Measurements from ENCODE around the gene KIF25.

Gene KIF25

GRCh38 chr6:168049277-168049676, 51.8 kb downstream of the KIF25 start:
- H3K4me3 ChIP-seq (replicated peaks; ENCODE audit: low read depth, low read length) = no peak overlapping the region
- no peak for TF ChIP-seq CTCF (IDR thresholded peaks at IDR 0.05; ENCODE audit: low read depth, low read length, missing control alignments)
- no peak for DNase-seq (ENCODE audit: extremely low read depth, low read depth)

- DNase-seq (ENCODE audit: extremely low read depth, low read depth) = no peak
- no peak for TF ChIP-seq CTCF (IDR thresholded peaks at IDR 0.05; ENCODE audit: low read depth, low read length, missing control alignments)
- no peak overlapping the region for H3K4me3 ChIP-seq (replicated peaks; ENCODE audit: low read depth, low read length)
Measured at GRCh38 chr6:168049706-168050224, 52.3 kb downstream of the KIF25 start.

- no peak overlapping the region for H3K4me3 ChIP-seq (replicated peaks; ENCODE audit: low read depth, low read length)
- no peak for TF ChIP-seq CTCF (IDR thresholded peaks at IDR 0.05; ENCODE audit: low read depth, low read length, missing control alignments)
- no peak for DNase-seq (ENCODE audit: extremely low read depth, low read depth)
Measured at GRCh38 chr6:168050225-168050880, 52.9 kb downstream of the KIF25 start.

- no peak for DNase-seq (ENCODE audit: extremely low read depth, low read depth)
- peak; percentile 36 for TF ChIP-seq CTCF (IDR thresholded peaks at IDR 0.05; ENCODE audit: low read depth, low read length, missing control alignments)
- no peak overlapping the region for H3K4me3 ChIP-seq (replicated peaks; ENCODE audit: low read depth, low read length)
Measured at GRCh38 chr6:168050881-168051586, 53.6 kb downstream of the KIF25 start.

- no peak for TF ChIP-seq CTCF (IDR thresholded peaks at IDR 0.05; ENCODE audit: low read depth, low read length, missing control alignments)
- no peak overlapping the region for H3K4me3 ChIP-seq (replicated peaks; ENCODE audit: low read depth, low read length)
- no peak for DNase-seq (ENCODE audit: extremely low read depth, low read depth)
Measured at GRCh38 chr6:168051648-168052047, 54.2 kb downstream of the KIF25 start.

GRCh38 chr6:168052291-168052891, 54.9 kb downstream of the KIF25 start:
- no peak overlapping the region for H3K4me3 ChIP-seq (replicated peaks; ENCODE audit: low read depth, low read length)
- no peak for DNase-seq (ENCODE audit: extremely low read depth, low read depth)
- TF ChIP-seq CTCF (IDR thresholded peaks at IDR 0.05; ENCODE audit: low read depth, low read length, missing control alignments) = no peak
